Erythroblast (primary cell): ENCODE measurements around the gene PRR30.

ENCODE experiments used
- DNase-seq, 2 experiments: peaks; one replicate each; lab custom pipeline; 2025; lab: John Stamatoyannopoulos, UW
- GATA1 ChIP-seq: IDR thresholded peaks from 2 replicates; pipeline ENCODE4 v1.6.1; 2011; ENCODE audit warnings: low read depth, mild to moderate bottlenecking, control low read depth, low read length, moderate library complexity
- POLR2A ChIP-seq: IDR thresholded peaks from 2 replicates; pipeline ENCODE4 v1.6.1; 2011; ENCODE audit warnings: mild to moderate bottlenecking, low read length

PRR30 gene

DNA sequence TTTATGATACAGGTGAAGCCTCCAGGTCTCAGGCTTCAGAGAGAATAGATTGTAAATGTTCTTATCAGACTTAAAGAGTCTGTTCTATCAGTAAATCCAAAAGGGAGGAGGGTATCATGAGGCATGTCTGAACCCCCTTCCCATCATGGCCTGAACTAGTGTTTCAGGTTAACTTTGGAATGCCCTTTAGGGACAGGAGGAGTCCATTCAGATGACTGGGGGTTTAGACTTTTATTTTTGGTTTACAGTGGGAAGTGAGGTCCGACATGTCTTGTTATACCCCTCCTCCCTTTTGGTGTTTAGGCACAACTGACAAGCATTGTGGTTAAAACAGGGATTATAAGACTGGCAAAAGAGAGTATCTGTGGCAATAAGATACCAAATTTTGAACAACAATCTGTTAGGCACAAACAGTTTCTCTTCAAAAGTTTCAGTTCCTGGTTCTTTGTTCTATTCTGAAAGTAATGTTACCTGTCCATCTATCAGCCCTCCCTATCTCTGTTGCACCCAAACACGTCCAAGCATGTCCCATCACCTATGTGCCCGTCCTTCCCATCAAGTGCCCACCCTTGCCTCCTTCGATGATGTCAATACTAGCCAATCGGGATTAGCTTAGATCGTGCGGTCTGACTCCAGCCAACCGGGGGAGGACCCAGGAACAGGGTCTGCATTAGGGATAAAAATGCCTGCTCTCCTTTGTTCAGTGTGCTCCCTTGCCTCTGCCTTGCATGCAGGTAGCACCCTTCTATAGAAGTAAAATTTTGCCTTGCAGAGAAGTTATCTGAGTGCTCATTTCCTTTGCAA is 26.0 kb upstream of the PRR30 start:
- no peak for TF ChIP-seq POLR2A
- no peak for TF ChIP-seq GATA1
- DNase-seq = no peak

- DNase-seq = no peak
- TF ChIP-seq GATA1 (no peak), POLR2A (no peak)
These were observed 23.2 kb upstream of the PRR30 start for GRCh38 chr2:27162151-27163121.

GRCh38 chr2:27160191-27160590 is 21.0 kb upstream of the PRR30 start:
- no peak for TF ChIP-seq GATA1
- no peak for TF ChIP-seq POLR2A

DNA sequence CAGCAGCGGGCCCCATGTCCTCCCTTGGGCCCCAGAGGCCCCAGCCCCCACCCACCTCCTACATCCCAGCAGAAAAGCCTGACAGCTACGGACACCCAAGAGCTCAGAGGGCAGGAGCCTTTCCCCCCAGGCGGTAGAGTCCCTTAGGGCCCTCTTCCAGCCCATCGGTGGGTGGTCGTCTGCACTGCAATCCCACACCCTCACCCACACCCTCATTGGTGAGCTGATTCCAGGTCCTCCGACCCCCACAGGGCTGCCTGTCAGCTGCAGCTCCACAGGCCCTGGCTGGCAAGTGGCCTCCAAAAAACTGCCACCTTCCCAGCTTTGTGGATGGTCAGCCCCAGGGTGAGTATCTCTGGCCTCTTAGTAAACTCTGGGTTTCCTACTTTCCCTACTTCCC is 20.1 kb upstream of the PRR30 start:
- TF ChIP-seq POLR2A (no peak), GATA1 (no peak)
- no peak for DNase-seq

More at GRCh38 chr2:27160191-27160590, 21.0 kb upstream of the PRR30 start:
- DNase-seq = no peak

GRCh38 chr2:27158468-27158867 is 19.3 kb upstream of the PRR30 start:
- no peak for TF ChIP-seq POLR2A
- TF ChIP-seq GATA1 = no peak
- DNase-seq = no peak

DNA sequence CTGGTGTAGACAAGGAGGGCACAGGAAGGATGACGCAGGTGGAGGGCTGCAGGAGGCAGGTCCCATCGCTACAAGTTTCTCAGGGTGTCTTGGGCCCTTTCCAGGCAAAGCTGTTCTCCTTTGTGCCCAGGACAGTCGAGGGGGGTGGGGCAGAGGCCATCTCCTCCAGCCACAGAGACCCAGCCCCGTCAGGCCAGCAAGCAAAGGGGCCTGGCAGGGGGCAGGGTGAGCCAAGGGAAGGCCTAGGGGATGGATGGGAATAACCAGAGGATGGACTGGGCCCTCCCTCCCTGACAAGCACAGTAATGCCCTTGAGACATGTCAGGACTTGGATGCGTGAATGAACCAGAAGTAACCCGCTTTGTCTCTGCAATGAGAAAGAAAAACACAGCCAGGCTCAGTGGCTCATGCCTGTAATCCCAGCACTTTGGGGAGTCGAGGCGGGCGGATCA is 15.9 kb upstream of the PRR30 start:
- TF ChIP-seq GATA1 = no peak
- no peak for TF ChIP-seq POLR2A
- no peak for DNase-seq

DNA sequence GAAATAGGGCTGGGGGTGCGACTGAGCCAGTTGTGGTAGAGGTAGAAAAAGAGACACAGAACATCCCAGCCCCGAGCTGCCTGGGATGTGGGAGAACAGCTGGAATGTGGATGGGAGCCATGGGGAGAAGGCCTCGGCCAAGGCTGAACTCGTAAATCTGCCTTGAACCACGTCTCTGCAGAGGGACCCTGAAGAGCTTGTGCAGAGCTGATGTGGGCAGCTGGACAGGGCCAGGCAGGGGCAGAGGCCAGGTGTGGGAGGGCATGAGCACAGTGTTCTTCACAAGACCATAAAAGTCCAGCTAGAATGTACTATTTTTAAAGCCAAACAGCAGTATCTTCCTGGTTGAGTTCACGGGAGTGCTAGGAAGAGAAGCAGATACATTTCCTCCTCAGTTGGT is 15.3 kb upstream of the PRR30 start:
- TF ChIP-seq GATA1 (no peak), POLR2A (no peak)
- no peak for DNase-seq

DNA sequence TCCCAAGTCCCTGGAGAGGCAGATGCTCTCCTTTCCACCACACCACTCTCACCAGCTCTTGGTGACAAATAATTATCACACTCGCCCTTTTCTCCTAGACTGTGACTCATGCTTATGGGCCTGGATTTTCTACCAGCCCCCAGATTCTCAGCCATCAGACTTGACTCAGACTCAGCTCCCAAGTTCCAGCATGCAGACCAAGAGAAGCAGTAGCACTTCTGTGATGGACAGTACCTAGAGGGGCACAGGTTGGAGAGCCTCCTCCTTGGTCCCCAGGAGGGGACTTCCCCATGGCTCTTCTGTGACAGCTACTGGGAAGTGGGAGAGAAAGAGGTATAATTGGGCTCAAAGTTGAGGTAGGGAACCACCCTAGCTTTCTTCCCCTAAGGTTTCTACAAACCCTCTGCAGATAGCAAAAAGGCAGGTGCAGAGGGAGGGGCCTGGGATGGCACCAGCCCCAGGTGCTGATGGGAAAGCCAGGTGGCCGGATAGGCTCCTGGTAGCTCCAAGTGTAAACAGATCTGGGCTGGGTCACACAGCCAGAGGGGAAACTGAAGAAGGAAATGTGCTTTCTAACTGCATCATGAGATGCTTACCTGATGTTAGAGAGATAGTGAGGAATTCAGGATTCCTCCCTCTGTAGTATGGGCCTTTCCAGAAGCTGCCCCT is 13.7 kb upstream of the PRR30 start:
- TF ChIP-seq GATA1 (no peak), POLR2A (no peak)
- DNase-seq = no peak

DNA sequence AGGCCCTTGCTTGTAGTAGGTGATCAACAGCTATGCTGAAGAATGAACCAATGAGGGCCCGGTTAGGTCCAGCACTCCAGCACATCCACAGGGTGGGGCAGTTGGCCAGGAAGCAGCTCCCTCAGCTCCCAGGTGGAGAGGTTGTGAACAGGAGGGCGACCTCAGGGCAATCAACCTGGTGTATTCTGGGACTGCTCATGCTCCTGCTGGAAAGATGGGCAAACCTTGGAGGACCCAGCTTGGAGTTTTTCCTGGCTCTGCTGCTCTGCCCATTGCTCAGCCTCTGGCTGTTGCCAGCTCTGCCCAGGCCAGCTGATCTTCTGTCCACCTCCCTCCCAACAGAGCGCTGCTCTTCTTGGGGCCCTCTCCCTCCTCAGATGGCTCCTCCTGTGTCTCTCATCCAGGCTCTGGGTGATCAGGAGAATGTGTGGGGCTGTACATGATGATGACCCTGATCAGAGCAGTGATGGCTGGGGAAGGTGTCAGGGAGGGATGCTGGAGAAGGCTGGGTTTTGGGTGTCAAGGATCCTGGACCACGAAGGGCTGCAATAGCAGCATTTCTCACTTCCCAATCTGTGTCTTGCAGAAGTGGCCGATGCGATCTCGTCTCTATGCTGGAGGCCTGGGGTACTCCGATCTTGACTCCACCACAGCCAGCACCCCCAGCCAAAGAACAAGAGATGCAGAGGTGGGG is 13.0 kb upstream of the PRR30 start:
- TF ChIP-seq GATA1 (no peak), POLR2A (no peak)
- DNase-seq = no peak

GRCh38 chr2:27150639-27151230 is 11.5 kb upstream of the PRR30 start:
- TF ChIP-seq POLR2A = no peak
- TF ChIP-seq GATA1 = no peak
- DNase-seq = no peak

DNA sequence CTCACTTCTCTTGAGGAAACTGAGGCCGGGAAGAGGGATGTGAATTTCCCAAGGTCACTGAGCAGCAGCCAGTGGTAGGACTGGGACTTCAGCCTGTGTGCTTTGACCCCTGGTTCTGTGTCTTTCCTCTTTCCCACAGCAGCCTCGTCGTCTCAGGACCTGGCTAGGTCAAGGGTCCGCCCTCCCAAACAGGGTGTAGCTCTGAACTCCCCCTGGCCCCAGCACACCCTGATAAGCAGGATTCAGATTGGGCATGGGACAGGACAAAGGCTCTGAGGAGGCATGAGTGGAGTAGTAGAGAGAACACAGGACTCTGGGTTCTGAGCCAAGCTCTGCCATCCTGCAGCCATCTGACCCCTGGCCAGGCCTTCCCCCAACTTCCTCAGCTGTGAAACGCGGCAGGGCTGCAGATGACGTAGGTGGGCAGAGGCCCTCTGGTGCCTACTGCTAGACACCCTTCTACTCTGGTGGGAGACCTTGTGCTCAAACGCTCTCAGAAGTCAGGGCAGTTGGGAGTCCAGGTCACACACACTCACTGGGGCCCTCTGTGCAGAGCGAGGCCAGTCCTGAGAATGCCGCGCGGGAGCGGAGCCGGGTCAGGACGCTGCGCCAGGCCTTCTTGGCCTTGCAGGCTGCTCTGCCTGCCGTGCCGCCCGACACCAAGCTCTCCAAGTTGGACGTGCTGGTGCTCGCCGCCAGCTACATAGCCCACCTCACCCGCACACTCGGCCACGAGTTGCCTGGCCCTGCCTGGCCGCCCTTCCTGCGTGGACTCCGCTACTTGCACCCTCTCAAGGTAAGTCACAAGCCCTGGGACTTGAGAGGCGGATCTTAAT is 10.6 kb upstream of the PRR30 start:
- no peak for DNase-seq
- TF ChIP-seq POLR2A (no peak), GATA1 (no peak)
